Measurements from ENCODE around the gene CD2AP. TPM values are rescaled to one million over a fixed set of nuclear protein-coding genes. Genes with fewer than 3 reads are reported as not detected.

The CD2AP gene
- total and polyA plus RNA-seq, 2 of the 8 experiments (the other 6 are each of a cell fraction or from before 2014, with no cell fraction given), result 8.6 to 75.6 TPM

DNA sequence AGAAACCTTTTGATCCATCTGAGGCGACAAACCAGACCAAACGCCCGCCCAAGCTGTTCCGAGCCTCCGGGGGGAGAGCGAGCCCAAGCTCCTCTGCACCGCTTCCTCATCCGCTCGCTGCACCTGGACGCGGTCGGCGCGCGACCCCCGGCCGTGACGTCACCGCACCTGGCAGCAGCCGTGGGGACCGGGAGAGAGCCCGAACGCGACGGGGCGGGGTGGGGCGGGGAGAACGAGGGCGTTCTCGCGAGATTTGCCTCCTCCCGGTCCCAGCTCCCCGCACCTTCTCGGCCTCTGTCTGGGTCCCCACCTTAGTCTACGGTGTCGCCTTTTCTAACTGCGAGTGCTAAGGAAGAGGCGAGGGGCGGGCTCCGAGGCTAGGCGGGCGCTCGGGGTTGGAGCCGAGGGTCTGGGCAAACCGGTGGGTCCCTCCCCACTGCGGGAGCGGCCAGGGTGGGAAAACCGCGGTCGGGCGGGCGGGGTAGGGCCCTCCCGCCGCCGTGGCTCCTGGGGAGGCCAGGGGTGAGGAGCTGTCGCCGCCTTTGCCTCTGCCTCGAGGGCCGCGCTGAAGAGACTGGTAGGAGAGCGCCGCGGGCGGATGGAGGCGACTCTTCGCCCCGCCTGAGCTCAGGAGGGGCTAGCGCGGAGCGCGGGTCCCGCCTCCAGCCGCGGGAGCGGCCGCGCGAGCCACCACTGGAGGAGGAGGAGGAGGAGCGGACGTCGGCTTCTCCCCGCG, at the start of gene CD2AP (continued):
- TF ChIP-seq KDM4A (IDR thresholded peaks at IDR 0.05; ENCODE audit: low read depth, low read length, severe bottlenecking) (peak; percentile 64), KDM5A (IDR thresholded peaks at IDR 0.05; ENCODE audit: low read length) (no peak), HDAC2 (IDR thresholded peaks at IDR 0.05; ENCODE audit: borderline replicate concordance in 1 of 2, low read depth in 2 of 2, low read length in 2 of 2) (no peak), CHD1 (IDR thresholded peaks at IDR 0.05; ENCODE audit: low read depth, low read length) (no peak), EGR1 (IDR thresholded peaks at IDR 0.05; ENCODE audit: borderline replicate concordance, low read depth, low read length) (no peak), CTBP2 (IDR thresholded peaks at IDR 0.05; ENCODE audit: borderline replicate concordance, insufficient read depth, insufficient read length, low read length) (no peak)
- TF ChIP-seq, protein P1, sequence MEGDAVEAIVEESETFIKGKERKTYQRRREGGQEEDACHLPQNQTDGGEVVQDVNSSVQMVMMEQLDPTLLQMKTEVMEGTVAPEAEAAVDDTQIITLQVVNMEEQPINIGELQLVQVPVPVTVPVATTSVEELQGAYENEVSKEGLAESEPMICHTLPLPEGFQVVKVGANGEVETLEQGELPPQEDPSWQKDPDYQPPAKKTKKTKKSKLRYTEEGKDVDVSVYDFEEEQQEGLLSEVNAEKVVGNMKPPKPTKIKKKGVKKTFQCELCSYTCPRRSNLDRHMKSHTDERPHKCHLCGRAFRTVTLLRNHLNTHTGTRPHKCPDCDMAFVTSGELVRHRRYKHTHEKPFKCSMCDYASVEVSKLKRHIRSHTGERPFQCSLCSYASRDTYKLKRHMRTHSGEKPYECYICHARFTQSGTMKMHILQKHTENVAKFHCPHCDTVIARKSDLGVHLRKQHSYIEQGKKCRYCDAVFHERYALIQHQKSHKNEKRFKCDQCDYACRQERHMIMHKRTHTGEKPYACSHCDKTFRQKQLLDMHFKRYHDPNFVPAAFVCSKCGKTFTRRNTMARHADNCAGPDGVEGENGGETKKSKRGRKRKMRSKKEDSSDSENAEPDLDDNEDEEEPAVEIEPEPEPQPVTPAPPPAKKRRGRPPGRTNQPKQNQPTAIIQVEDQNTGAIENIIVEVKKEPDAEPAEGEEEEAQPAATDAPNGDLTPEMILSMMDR (IDR thresholded peaks at IDR 0.05; ENCODE audit: control extremely low read depth in 1 of 3, insufficient read depth in 1 of 3, low read depth in 1 of 3, low read length in 3 of 3), result no peak
- TF ChIP-seq, protein P2, sequence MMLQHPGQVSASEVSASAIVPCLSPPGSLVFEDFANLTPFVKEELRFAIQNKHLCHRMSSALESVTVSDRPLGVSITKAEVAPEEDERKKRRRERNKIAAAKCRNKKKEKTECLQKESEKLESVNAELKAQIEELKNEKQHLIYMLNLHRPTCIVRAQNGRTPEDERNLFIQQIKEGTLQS (IDR thresholded peaks at IDR 0.05; ENCODE audit: insufficient read depth, low read depth, low read length), result 0 out of 2 replicates have a peak, but pooled peaks have one; percentile 14
